ENCODE results near the gene TTLL11. TPM values are rescaled to one million over a fixed set of nuclear protein-coding genes. Genes with fewer than 3 reads are reported as not detected.

TTLL11 gene
- total RNA-seq, 1 experiment from 2014 or later, result 2.3 TPM

DNA sequence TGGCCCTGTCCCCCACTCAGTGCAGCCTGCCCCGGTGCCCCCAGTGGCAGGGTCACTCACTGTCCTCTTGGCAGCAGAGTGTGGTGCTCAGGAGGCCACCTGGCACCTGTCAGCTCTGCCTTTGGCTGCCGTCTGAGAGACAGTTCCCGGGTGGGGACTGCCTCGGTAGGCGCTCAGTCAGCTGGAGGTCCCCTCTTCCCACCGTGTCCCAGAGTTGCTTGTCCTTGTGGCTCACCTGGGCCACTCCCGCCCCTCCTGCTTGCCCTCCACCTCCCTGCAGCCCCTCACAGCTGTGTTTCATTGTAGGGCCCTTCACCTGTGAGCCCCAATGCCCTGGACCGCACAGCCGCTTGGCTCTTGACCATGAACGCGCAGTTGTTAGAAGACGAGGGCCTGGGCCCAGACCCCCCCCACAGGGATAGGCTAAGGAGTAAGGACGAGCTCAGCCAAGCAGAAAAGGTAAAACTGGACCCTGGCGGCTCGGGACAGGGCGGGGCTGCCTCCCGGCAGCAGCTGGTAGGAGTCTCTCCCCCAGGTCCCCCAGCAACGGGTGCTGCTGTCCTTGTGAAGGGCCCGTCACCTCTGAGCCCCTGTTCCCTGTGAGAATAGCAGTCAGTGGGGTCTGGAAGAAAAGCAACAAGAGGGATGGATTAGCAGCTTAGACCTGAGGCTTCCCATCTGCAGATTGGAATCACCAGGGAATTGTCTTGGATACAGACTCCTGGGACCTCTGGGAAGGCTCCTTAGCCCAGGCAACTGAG is 319.0 kb downstream of the TTLL11 start:
- CTCF ChIA-PET, result no interaction called here
- no TSS peak for BruUV-seq (replicated peaks)
- peaks cover 11% of the 10 kb centered on the region; the same call in 1 of the 2 replicates for H3K36me3 ChIP-seq (ENCODE audit: low read depth)

DNA sequence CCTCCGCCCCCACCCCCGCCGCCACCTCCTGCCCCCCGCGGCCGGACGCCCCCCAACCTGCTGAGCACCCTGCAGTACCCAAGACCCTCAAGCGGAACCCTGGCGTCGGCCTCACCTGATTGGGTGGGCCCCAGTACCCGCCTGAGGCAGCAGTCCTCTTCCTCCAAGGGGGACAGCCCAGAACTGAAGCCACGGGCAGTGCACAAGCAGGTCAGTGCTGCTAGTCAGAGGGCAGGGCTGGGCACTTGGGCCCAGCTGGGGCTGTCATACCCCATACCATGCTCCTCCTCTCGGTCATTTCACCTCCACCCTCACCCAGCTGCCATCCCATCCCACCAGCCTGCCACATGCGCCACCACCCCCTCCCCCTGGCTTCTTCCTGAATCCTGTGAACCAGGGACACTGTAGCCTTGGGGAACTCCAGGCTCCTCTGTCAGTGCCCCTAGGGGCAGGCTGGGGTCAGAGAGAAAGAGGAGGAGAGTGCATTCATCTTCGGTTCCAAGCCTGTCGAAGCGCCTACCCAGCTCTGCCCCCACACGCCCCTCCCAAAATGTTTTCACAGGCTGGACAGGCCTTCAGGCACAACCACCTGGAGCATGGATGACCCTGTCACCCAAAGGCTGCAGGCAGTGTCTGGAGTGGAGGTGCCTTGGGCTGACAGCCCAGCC is 319.7 kb downstream of the TTLL11 start:
- peaks cover 11% of the 10 kb centered on the region; the same call in 1 of the 2 replicates for H3K36me3 ChIP-seq (ENCODE audit: low read depth)

More for the DNA sequence above, 319.0 kb downstream of the TTLL11 start:
- no peak overlapping the region for H2AFZ ChIP-seq
- no peaks in the 10 kb centered on the region for H3K79me2 ChIP-seq (ENCODE audit: low read depth)
- TF ChIP-seq, protein P1, sequence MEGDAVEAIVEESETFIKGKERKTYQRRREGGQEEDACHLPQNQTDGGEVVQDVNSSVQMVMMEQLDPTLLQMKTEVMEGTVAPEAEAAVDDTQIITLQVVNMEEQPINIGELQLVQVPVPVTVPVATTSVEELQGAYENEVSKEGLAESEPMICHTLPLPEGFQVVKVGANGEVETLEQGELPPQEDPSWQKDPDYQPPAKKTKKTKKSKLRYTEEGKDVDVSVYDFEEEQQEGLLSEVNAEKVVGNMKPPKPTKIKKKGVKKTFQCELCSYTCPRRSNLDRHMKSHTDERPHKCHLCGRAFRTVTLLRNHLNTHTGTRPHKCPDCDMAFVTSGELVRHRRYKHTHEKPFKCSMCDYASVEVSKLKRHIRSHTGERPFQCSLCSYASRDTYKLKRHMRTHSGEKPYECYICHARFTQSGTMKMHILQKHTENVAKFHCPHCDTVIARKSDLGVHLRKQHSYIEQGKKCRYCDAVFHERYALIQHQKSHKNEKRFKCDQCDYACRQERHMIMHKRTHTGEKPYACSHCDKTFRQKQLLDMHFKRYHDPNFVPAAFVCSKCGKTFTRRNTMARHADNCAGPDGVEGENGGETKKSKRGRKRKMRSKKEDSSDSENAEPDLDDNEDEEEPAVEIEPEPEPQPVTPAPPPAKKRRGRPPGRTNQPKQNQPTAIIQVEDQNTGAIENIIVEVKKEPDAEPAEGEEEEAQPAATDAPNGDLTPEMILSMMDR (conservative IDR thresholded peaks at IDR 0.05), result no peak
- TF ChIP-seq EZH2 (IDR thresholded peaks at IDR 0.05; ENCODE audit: low read depth), result no peak
- no peak overlapping the region for H3K4me2 ChIP-seq
- no peak overlapping the region for H3K4me3 ChIP-seq
- POLR2A ChIA-PET (ENCODE audit: unreplicated experiment), result no interaction called here
- H3K27me3 ChIP-seq (ENCODE audit: insufficient read depth, low read depth), result no peaks in the 10 kb centered on the region
- DNase-seq, result no peak
- no peak overlapping the region for H3K27ac ChIP-seq
- H3K4me1 ChIP-seq (replicated peaks; ENCODE audit: insufficient read depth), result no peaks in the 10 kb centered on the region
- no peaks in the 10 kb centered on the region for H3K9me2 ChIP-seq (ENCODE audit: insufficient read depth)
- no peaks in the 10 kb centered on the region for H4K20me1 ChIP-seq (ENCODE audit: insufficient read depth)
- intact Hi-C loops (cut with micrococcal nuclease; ENCODE audit: unreplicated experiment), result no loop called here
- H3K9me3 ChIP-seq (ENCODE audit: insufficient read depth, low read depth), result 0 out of 2 replicates have a peak, but pooled peaks cover 4% of the 10 kb centered on the region
- H3F3A ChIP-seq (ENCODE audit: insufficient read depth, low read depth), result no peaks in the 10 kb centered on the region

DNA sequence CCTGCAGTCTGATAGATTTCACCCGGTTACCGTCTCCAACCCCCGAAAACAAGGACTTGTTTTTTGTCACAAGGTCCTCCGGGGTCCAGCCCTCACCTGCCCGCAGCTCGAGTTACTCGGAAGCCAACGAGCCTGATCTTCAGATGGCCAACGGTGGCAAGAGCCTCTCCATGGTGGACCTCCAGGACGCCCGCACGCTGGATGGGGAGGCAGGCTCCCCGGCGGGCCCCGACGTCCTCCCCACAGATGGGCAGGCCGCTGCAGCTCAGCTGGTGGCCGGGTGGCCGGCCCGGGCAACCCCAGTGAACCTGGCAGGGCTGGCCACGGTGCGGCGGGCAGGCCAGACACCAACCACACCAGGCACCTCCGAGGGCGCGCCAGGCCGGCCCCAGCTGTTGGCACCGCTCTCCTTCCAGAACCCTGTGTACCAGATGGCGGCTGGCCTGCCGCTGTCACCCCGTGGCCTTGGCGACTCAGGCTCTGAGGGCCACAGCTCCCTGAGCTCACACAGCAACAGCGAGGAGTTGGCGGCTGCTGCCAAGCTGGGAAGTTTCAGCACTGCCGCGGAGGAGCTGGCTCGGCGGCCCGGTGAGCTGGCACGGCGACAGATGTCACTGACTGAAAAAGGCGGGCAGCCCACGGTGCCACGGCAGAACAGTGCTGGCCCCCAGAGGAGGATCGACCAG is 320.4 kb downstream of the TTLL11 start:
- intact Hi-C loops (cut with micrococcal nuclease; ENCODE audit: unreplicated experiment), result no loop called here

More for the DNA sequence above, 319.7 kb downstream of the TTLL11 start:
- TF ChIP-seq, protein P1 (conservative IDR thresholded peaks at IDR 0.05), result no peak
- no peak for TF ChIP-seq EZH2 (IDR thresholded peaks at IDR 0.05; ENCODE audit: low read depth)
- Histone ChIP-seq H3K4me3 (no peak overlapping the region), H3K79me2 (ENCODE audit: low read depth) (no peaks in the 10 kb centered on the region), H3K9me3 (ENCODE audit: insufficient read depth, low read depth) (0 out of 2 replicates have a peak, but pooled peaks cover 4% of the 10 kb centered on the region), H2AFZ (no peak overlapping the region), H3K27me3 (ENCODE audit: insufficient read depth, low read depth) (no peaks in the 10 kb centered on the region), H4K20me1 (ENCODE audit: insufficient read depth) (no peaks in the 10 kb centered on the region), H3F3A (ENCODE audit: insufficient read depth, low read depth) (no peaks in the 10 kb centered on the region), H3K4me2 (no peak overlapping the region), H3K4me1 (replicated peaks; ENCODE audit: insufficient read depth) (no peaks in the 10 kb centered on the region), H3K27ac (no peak overlapping the region), H3K9me2 (ENCODE audit: insufficient read depth) (no peaks in the 10 kb centered on the region)
- intact Hi-C loops (cut with micrococcal nuclease; ENCODE audit: unreplicated experiment), result no loop called here
- DNase-seq, result no peak
- no TSS peak for BruUV-seq (replicated peaks)
- ChIA-PET CTCF (interaction anchor here (0.5 kb wide), 1 partner anchor 200 kb away, joined by 3 read pairs; no protein-coding TSS in a partner anchor), POLR2A (ENCODE audit: unreplicated experiment) (no interaction called here)

More for the DNA sequence above, 320.4 kb downstream of the TTLL11 start:
- no peaks in the 10 kb centered on the region for H3K9me2 ChIP-seq (ENCODE audit: insufficient read depth)
- no peaks in the 10 kb centered on the region for H3K9me3 ChIP-seq (ENCODE audit: insufficient read depth, low read depth)
- H4K20me1 ChIP-seq (ENCODE audit: insufficient read depth), result no peaks in the 10 kb centered on the region
- POLR2A ChIA-PET (ENCODE audit: unreplicated experiment), result no interaction called here
- no peaks in the 10 kb centered on the region for H3F3A ChIP-seq (ENCODE audit: insufficient read depth, low read depth)
- TF ChIP-seq EZH2 (IDR thresholded peaks at IDR 0.05; ENCODE audit: low read depth), result no peak
- TF ChIP-seq, protein P1 (conservative IDR thresholded peaks at IDR 0.05), result no peak
- H3K4me2 ChIP-seq, result no peak overlapping the region
- H3K27ac ChIP-seq, result no peak overlapping the region
- no peaks in the 10 kb centered on the region for H3K4me1 ChIP-seq (replicated peaks; ENCODE audit: insufficient read depth)
- peaks cover 7% of the 10 kb centered on the region; the same call in 1 of the 2 replicates for H3K36me3 ChIP-seq (ENCODE audit: low read depth)
- CTCF ChIA-PET, result no interaction called here
- H3K27me3 ChIP-seq (ENCODE audit: insufficient read depth, low read depth), result no peaks in the 10 kb centered on the region
- no peak overlapping the region for H2AFZ ChIP-seq
- DNase-seq, result no peak
- no peak overlapping the region for H3K4me3 ChIP-seq
- no TSS peak for BruUV-seq (replicated peaks)
- no peaks in the 10 kb centered on the region for H3K79me2 ChIP-seq (ENCODE audit: low read depth)

All from PC-9 (cell line).